Anterior cingulate cortex (tissue), 58 donors: ENCODE data around the gene NFIA.

ENCODE experiments used
- DNase-seq, 58 donors: peaks; one replicate each; lab custom pipeline; 2025; lab: John Stamatoyannopoulos, UW

The NFIA gene

DNA sequence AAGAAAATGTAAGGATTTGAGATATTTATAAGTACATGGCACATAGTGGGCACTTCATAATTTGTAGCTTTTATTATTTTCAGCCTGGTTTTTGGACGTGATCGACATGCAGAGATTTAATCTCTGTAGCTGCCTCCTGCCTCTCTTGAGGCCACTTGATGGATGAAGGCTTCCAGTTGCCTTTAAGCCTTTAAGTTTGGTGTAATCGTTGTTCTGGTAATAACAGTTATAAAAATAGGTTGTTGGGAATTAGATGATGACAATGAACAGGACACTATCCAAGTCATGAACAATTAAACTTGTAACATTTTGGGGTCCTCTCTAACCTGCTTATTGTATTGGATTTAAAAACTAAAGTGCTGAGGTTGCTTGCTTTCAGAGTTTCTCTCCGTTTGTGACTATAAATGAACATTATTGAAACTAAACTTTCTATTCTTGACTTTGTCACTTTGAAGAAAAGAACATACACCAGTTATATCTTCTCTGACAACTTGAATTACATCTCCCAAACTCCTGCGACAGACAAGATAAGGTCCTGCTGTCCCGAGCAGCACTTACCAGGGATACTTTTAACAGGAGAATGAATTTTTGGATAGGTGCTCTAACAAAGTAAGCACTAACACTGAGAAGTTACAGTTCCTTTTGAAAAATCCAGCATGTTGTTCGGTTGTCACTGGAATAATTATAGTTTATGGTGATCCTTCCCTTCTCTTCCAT is 295.0 kb downstream of the NFIA start:
- no peak for DNase-seq

DNA sequence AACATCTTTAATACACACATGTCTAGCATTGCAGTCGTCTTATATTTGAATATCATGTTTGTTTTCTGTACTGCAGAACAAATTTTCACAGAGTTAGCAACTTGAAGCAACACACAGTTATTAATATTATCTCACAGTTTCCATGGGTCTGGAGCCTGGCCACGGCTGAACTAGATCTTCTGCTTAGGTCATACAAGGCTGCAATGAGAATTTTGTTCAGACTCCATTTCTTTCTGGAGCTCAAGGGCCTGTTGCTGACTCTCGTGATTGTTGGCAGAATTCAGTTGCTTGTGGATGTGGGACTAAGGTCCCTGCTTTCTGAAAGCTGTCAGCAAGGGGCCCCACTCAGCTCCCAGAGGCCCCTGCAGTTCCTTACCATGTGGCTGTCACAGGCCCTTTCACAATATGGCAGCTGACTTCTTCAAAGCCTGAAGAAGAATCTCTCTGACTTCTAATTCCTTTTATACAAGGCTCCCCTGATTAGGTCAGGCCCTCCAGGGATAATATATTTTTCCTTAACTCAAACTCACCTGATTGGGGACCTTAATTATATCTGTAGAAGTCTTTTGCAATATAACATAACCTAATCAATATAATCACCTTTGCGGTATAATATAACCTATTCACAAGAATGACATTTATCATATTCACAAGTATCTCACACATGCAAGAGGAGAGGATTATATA is 296.3 kb downstream of the NFIA start:
- no peak for DNase-seq

DNA sequence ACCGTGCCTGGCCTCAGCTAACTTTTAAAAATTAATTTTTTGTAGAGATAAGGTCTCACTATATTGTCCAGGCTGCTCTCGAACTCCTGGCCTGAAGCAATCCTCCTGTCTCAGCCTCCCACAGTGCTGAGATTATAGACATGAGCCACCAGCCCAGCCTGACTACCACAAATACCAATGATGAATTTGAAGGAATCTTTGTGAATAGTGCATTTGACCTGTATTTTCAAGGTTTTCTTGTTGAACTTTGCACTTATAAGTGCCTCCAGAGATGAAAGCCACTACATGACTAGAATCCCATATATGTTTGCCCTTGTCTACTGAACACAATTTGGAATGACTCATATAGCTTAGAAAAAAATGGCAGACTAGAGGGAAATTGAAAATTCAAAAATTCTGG is 297.3 kb downstream of the NFIA start:
- no peak for DNase-seq

DNA sequence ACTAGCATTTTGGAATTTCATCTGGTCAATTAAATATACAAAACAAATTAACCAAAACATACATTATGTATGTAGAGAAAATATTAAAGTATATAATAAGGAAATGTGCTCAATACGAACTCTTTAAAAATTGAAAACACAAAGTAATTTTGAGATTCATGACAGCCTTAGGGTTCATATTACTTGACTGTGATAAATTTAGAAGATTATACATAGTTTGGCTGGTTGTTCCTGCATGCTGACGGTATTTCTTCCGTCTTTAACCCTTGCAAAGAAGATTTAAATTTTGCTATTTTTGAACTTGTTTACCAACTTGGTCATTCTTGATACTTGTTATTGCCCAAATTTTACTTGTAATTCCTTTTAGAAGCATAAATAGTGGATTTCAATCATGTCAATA is 298.2 kb downstream of the NFIA start:
- no peak for DNase-seq

DNA sequence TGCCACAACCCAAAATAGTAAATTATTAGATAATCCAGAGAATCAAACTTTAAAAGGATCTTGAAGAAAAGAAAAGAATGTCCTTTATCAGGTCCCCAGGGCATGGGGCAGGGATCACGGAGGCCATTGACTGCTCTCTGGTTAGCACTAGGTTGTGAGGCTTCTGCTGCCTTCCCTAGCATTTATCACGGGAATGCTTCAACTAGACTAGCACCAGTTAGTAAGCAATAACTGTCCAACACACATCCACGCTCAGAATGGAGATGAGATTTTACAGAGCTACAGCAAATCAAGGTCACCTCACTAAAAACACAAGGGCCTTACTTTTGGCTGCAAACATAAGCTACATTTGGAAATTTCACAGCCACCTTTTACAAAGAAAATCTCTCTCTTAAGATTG is 304.0 kb downstream of the NFIA start:
- DNase-seq, result no peak

DNA sequence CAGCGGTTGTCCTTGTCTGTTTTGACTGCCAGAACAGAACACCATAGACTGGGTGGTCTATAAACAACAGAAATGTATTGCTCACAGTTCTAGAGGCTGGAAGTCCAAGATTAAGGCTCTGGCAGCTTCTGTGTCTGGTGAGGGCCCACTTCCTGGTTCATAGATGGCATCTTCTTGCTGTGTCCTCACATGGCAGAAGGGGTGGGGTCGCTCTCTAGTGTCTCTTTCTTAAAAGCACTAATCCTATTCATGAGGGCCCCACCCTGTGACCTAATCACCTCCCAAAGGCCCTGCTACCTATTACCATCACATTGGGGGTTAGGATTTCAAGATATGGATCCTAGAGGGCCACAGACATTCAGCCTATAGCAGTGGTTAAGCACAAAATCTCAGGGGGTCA is 304.4 kb downstream of the NFIA start:
- DNase-seq, result no peak

DNA sequence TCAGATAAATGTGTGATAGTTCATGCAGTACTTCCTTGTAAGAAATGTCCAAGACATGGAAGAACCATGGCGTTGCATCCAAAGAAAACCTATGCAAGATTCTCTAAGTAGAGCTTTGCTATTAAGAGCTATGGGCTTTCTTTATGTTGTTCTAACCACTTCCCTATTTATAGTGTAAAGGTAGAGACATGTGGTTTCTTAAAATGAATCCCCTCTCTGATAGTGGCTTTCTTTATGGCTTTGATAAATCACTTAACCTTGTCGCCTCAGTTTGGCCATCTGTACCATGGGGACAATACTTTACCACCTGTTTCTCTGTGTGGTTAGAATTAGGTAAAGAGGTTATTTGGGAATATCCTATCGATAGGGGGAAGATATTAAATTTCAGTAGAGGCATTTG is 305.5 kb downstream of the NFIA start:
- no peak for DNase-seq

DNA sequence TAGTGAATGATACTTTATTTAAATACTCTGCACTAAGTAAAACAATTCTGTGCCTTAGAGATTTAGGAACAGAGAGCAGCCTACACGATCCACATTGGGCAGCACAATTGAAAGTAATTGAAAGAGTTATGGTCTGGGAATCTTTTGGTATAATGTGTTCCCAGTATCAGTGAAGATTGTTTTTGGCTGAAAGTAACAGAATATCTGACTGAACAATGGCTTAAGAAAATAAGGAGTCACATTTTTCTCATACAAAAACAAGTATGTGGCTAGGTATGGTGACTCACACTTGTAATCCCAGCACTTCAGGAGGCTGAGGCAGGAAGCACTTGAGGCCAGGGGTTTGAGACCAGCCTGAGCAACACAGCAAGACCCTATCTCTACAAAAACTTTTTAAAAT is 306.2 kb downstream of the NFIA start:
- no peak for DNase-seq

DNA sequence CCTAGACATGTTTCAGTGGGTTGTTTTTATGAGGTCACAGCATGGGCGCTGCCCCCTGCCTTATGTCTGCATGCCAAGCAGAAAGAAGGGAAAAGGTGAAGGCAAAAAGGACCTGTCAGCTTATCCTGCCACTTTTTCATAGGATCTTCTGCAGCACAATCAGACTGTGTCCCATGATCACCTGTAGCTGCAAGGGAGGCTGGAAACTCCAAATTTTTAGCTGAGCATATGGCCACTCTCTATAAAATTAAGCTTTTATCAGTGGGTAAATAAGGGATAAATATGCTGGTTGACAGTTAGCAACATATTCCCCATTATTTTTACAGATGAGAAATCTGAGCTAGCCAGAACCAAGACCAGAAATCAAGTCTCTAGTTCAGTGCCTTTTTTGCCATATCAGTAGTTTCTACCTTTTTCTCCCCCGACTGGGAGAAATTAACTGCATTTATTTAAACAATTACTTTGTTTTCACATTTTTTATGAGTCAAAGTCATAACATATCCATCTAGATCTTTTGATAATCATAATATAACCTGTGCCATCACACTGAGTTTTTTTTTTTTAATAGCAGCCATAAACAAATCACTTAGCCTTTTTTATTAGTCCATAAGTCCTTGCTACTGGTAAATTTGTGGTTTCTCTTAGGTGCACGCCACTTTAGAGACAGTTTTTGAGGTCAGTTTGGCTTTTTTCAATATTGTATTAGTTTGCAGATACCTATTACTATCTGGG is 307.0 kb downstream of the NFIA start:
- DNase-seq, result no peak

DNA sequence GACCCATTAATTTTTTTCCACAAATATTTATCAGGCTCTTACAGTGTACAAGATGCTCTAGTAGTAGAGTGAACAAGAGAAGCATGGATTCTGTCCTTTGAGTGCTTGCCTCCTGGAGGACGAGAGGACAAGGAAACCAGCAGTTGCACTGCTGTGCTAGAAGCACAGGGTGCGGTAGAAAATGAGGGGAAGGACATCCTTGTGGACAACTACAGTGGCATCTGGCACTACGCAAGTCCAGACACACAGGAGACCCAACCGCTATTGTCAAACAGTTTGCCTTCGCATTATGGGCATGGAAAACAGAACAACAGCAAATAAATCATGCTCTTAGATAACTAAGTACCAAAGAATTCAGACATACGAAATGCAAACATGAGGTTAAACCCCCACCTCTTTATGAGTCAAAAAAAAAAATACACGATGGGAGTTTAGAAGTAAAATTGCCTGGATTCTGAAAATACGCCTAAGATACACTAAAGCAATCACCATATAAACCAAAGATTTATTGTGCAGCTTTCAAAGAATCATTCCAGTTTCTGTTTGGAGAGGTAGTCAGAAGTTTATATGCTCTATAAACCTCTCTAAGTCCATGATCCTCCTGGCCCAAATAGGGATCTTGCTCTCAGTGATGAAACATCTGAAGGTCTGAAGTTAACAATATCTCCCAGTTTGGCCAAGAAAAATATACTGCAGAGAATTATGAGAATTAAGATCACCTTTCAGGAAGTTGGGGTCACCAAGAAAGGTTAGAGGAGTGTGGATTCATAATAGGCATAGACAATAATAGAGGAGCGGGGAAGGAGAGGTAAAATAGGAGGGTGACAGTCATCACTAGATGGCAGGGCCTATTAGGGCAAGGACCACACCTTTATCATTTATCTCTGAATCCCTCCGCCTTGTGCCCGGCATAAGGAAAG is 307.8 kb downstream of the NFIA start:
- no peak for DNase-seq

DNA sequence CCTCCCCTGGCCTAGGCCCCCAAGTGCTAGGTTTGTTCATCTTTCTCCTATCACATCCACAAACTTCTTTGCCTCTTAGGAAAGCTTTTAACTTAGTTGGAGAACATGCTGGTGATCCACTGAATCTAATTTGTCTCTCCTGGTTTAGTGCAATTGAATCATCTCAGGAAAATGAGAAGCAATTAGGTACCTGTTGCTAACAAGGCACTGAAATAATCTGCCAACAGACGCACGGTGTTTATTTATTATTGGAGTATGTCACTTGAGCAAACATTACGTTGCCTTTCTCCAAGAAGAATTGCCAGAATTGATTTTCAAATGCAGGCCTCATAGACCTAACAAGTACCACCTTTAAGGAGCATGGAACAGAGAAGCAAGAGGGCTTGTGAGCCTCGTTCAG is 309.4 kb downstream of the NFIA start:
- DNase-seq, result no peak

DNA sequence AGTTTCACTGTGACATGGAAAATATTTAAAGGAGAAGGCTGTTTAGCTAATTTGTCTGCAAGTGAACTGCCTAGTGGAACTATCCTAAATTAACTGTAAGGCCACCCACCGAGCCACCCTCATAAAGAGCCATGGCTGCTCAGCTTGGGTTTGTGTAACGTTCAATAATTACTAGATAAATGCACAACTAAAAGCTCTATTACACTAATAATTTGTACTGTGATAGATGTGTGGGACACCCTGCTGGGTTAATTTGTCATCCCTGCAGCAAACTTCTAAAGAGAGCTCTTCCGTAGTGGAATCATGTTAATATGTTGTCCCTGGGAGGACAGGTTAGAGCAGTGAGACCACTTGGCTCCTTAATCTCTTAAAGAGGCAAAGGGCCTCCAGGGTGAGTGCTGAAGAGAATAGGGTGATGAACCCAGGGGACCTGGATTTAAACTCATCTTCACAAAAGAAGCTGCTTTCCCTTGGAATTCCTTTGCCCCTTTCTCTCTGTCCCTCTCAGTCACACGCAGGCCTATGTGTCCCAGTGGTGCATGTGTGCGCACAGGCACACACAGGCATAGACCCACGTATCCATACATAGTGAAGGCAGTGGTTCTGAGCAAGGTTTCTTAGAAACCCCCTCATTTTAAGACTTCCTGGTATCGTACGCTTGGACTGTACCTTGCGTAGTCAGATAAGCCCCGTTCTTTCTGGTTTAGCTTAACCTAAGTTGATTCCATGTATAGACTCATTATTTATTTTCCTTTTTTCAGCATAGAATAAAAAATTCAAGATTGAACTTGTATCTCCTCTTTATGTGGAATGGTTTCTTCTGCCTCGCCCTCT is 310.3 kb downstream of the NFIA start:
- no peak for DNase-seq

DNA sequence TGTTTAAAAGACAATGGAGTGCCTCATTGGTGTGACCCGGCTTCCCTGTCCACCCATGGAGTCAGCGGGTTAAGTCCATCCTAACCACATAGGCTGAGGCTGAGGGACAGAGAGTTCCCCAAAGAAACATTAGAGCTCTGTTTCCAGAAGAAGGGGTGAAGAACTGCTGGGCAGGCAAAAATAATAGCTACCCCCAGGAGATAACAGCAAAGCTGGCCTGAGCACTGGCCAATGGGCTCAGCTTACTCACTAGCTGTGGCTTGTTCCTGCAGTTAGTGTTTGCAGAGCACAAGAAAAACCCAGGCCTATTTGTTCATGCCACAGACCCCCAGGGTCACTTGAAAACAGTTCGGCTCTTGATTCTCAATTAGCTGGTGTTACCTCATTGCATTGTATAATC is 311.2 kb downstream of the NFIA start:
- DNase-seq, result no peak

DNA sequence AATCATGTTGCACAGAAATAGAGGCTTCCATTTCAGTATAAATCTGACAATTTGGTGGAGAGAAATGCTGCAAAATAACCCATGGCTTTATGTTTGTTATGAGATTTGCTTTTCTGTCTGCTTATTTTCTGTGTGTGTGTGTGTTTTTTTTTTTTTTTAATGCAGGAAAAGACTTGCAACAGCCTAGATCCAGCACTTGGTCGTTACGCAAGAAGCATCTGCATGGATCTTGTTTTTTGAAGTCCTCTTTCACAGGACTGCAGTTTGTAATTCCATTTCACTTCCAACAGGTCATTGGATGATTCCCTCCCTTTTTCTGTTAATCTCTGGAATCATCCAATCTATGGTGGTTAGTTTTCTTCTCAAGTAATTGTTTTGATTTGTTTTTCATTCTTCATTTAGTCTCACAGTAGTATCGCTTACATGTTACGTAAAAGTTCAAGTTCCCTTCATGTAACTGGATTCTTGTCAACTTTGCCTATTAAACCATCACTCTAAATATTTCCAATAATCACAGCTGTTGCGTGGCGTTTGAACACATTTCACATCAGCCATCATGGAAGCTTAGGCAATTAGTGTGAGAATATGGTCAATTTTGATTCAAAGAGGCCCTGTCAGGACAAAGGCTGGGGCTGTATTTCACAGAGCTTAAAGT is 312.9 kb downstream of the NFIA start:
- DNase-seq, result no peak

DNA sequence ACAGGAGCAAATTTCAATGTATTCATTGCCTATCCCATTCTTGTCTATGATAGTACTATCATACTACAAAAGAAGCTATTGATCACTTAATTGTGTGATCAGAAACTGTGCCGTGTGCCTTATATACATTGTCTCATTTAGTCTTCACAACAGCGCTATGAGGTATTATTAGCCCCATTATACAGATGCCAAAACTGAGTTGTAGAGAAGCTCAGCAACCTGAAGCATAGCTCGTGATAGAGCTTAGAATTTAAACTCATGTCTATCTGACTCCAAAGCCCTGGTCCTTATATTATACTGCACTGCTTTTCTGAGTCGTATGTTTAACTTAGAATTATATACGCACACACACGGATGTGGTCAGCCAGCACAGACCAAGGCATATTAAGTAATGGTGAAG is 315.1 kb downstream of the NFIA start:
- no peak for DNase-seq

DNA sequence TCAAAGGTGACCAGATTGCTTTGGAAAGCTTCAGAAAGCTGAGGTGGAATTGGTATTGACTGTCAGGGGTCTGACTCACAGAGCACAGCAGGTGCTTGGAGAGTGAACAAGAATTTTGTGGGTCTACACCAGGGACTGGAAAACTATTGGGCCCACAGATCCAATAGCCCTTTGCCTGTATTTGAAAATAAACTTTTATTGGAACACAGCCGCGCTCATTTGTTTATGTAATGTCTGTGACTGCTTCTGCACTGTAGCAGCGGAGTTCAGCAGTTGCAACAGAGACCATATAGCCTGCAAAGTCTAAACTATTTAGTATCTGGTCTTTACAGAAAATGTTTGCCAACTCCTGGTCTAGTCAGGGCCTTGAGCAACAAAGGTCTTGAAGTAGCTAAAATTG is 315.6 kb downstream of the NFIA start:
- DNase-seq, result no peak

DNA sequence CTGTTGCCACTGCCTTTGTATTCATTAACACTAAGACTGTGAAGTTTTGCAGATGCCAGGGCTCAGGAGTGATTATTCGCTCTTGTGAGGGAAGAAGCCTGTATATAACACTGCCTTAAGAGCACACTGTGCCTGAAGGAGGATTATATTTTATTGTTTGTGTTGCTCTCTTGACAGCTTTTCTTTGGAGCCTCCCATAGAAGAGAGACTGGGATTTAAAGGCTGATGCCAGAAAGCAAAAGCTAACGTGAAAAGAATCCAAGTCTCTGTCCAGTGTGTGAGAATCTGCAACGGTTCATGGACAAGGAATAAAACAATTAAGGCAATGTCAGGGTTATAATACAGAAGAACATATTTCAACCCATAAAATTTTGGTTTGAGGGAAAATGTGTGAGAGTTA is 316.8 kb downstream of the NFIA start:
- no peak for DNase-seq

DNA sequence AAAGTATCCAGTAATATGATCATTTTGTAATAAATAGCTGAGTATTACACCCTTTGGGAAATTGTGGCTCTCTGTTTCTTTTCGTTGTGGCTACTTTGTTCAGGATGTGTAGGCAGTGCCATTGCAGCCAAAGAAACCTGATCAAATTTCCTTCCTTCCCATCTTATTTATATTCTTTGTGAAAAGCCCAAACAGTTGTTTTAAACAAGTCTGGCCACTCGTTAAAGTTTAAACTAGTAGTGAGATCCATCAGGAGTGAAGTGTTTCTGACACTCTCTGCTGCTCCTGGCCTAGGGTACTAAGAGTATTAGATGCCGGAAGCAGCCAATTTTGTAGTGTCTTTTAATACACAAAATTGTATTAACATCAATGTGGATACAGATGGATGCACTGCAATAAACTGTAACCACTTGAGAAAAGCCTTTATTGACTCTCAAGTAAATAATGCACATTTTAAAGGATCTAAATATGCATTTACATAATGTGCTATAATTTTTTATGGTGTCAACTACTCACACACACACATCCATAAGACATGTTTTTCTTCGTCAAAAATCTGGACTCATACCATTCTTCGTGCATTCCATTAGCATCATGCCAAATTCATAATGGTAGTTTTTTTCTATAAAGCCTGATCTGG is 317.9 kb downstream of the NFIA start:
- no peak for DNase-seq

DNA sequence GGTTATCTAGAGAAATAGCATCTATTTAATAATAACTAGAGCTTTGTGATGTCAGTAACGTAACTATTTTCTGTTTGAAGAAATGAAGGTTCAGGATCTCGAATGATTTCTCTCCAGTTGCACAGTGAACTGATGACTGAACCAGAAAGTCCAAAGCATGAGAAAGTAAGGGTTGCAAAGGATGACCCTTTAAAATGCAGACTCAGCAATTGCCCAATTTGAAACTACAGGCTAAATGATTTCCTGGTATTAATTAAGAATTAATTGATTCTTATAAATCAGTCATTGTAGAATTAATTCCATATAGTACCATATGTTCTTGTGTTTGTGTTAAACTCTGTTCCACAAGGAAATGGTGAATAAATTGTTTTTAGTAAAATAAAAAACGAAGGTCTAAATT is 318.6 kb downstream of the NFIA start:
- no peak for DNase-seq
